GM23338 (cell line): ENCODE measurements around the gene CER1. TPM values are rescaled to one million over a fixed set of nuclear protein-coding genes. Genes with fewer than 3 reads are reported as not detected.
"Not testable (repeated sequence)": the region's sequence is repeated elsewhere in the genome, so short reads cannot be mapped to it uniquely, and the experiment has no call there.

Source experiments
- ATAC-seq: fragments of 200-7000 bp; cut with Tn5 transposase; 3 replicates; pipeline ENCODE4 v1.9.1; 2020
- DNase-seq: peaks from one replicate; pipeline ENCODE4 v3.0.0-alpha.2; 2015; ENCODE audit warnings: low spot score
- H2AFZ ChIP-seq: fragments of 200-600 bp; sonication (generic); 2 replicates; pipeline ENCODE4 v1.8.0; 2016; ENCODE audit warnings: antibody characterized with exemption, mild to moderate bottlenecking, moderate library complexity
- H3F3A ChIP-seq: fragments of 200-600 bp; sonication (generic); replicated peaks from 2 replicates; pipeline ENCODE4 v1.8.0; 2017; ENCODE audit warnings: antibody characterized with exemption, mixed run types, low read depth
- H3K27ac ChIP-seq: fragments of 200-600 bp; sonication (generic); 2 replicates; pipeline ENCODE4 v1.6.1; 2016; ENCODE audit warnings: low read depth
- H3K27me3 ChIP-seq: fragments of 200-600 bp; sonication (generic); 2 replicates; pipeline ENCODE4 v1.8.0; 2016; ENCODE audit warnings: mild to moderate bottlenecking, mixed run types, moderate library complexity; ENCODE audit not compliant: insufficient read depth
- H3K36me3 ChIP-seq: fragments of 200-600 bp; sonication (generic); 2 replicates; pipeline ENCODE4 v1.8.0; 2016; ENCODE audit warnings: mild to moderate bottlenecking; ENCODE audit not compliant: insufficient read depth
- H3K4me1 ChIP-seq: fragments of 200-600 bp; sonication (generic); 2 replicates; pipeline ENCODE4 v1.8.0; 2016; ENCODE audit warnings: mild to moderate bottlenecking, moderate library complexity; ENCODE audit not compliant: insufficient read depth
- H3K4me2 ChIP-seq: fragments of 200-600 bp; sonication (generic); 2 replicates; pipeline ENCODE4 v1.7.1; 2017; ENCODE audit warnings: mixed run types
- H3K4me3 ChIP-seq: fragments of 200-600 bp; sonication (generic); 2 replicates; pipeline ENCODE4 v1.6.1; 2016; ENCODE audit warnings: mixed run types
- H3K79me2 ChIP-seq: fragments of 200-600 bp; sonication (generic); replicated peaks from 2 replicates; pipeline ENCODE4 v1.8.0; 2017; ENCODE audit warnings: mild to moderate bottlenecking; ENCODE audit not compliant: insufficient read depth
- H3K9me2 ChIP-seq: fragments of 200-600 bp; sonication (generic); 2 replicates; pipeline ENCODE4 v1.8.0; 2017; ENCODE audit not compliant: insufficient read depth
- H4K20me1 ChIP-seq: fragments of 200-600 bp; sonication (generic); replicated peaks from 2 replicates; pipeline ENCODE4 v1.8.0; 2017; ENCODE audit warnings: mild to moderate bottlenecking; ENCODE audit not compliant: insufficient read depth
- H3K27ac Mint-ChIP-seq: 2 replicates; pipeline ENCODE4 v1.8.0; 2020; ENCODE audit warnings: inconsistent platforms, mild to moderate bottlenecking, moderate library complexity, mixed read lengths
- H3K27me3 Mint-ChIP-seq: 3 replicates; pipeline ENCODE4 v1.8.0; 2022; ENCODE audit warnings: low read depth, mild to moderate bottlenecking, moderate library complexity, mixed read lengths, inconsistent platforms; ENCODE audit not compliant: insufficient read depth, poor library complexity
- H3K36me3 Mint-ChIP-seq: 3 replicates; pipeline ENCODE4 v1.8.0; 2021; ENCODE audit warnings: low read depth, mild to moderate bottlenecking, inconsistent platforms, moderate library complexity, mixed read lengths
- H3K4me1 Mint-ChIP-seq: 3 replicates; pipeline ENCODE4 v1.8.0; 2020; ENCODE audit warnings: mild to moderate bottlenecking, inconsistent platforms, mixed read lengths
- H3K4me3 Mint-ChIP-seq: 3 replicates; pipeline ENCODE4 v1.8.0; 2021; ENCODE audit warnings: moderate library complexity, mild to moderate bottlenecking, inconsistent platforms, mixed read lengths
- H3K9me3 Mint-ChIP-seq: 3 replicates; pipeline ENCODE4 v1.8.0; 2020; ENCODE audit warnings: moderate library complexity, mild to moderate bottlenecking, inconsistent platforms, mixed read lengths
- CREB1 ChIP-seq: fragments of 250-450 bp; sonication (Bioruptor Pico); IDR thresholded peaks from 2 replicates; pipeline ENCODE4 v1.5.0; 2020; ENCODE audit warnings: low read depth, mild to moderate bottlenecking, moderate library complexity
- ETS1 ChIP-seq: IDR thresholded peaks from 2 replicates; pipeline ENCODE4 v1.6.1; 2016; ENCODE audit warnings: antibody characterized with exemption
- JUNB ChIP-seq: IDR thresholded peaks from one replicate; pipeline ENCODE4 v1.6.1; 2016; ENCODE audit warnings: antibody characterized with exemption; ENCODE audit not compliant: unreplicated experiment
- NANOG ChIP-seq: IDR thresholded peaks from 2 replicates; pipeline ENCODE4 v1.6.1; 2016; ENCODE audit warnings: antibody characterized with exemption, borderline replicate concordance
- STAT1 ChIP-seq: IDR thresholded peaks from one replicate; pipeline ENCODE4 v1.6.1; 2016; ENCODE audit warnings: antibody characterized with exemption; ENCODE audit not compliant: unreplicated experiment
- ZNF331 ChIP-seq: fragments of 250-450 bp; sonication (Bioruptor Pico); IDR thresholded peaks from 2 replicates; pipeline ENCODE4 v1.5.0; 2020; ENCODE audit warnings: low read depth, mild to moderate bottlenecking, moderate library complexity
- polyA plus RNA-seq: library from polyadenylated mRNA; unstranded; fragments of >200 nt; fragmentation: Nextera tagmentation; extraction: Ambion mirVana; gene quantifications from 2 replicates; pipeline ENCODE4 v1.2.1, GENCODE V29; 2016
- total RNA-seq: library from RNA; depleted of rRNA; stranded (reverse); fragments of >200 nt; shearing (Covaris generic); gene quantifications from 2 replicates; pipeline ENCODE4 v1.2.3, GENCODE V29; 2014

CER1 gene
- total and polyA plus RNA-seq, 2 experiments from 2014 or later, result 0.73 to 4.4 TPM

DNA sequence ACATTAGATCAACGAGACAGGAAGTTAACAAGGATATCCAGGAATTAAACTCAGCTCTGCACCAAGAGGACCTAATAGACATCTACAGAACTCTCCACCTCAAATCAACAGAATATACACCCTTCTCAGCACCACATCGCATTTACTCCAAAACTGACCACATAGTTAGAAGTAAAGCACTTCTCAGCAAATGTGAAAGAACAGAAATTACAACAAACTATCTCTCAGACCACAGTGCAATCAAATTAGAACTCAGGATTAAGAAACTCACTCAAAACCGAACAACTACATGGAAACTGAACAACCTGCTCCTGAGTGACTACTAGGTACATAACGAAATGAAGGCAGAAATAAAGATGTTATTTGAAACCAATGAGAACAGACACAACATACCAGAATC is 39.9 kb downstream of the CER1 start:
- not testable (repeated sequence) for H3K27ac Mint-ChIP-seq, H3K27me3 ChIP-seq, H3K27ac ChIP-seq, ATAC-seq, H3K4me2 ChIP-seq, H3K4me1 ChIP-seq, DNase-seq, H3K4me3 ChIP-seq, H4K20me1 ChIP-seq, H3F3A ChIP-seq, H3K9me3 Mint-ChIP-seq, H3K9me2 ChIP-seq, H3K27me3 Mint-ChIP-seq, H3K4me3 Mint-ChIP-seq, H3K36me3 ChIP-seq, H2AFZ ChIP-seq
- Mint-ChIP-seq H3K4me1 (peaks cover 11% of the 10 kb centered on the region; the same call in 2 of the 3 replicates), H3K36me3 (peaks cover 26% of the 10 kb centered on the region; the same call in 2 of the 3 replicates)
- H3K79me2 ChIP-seq, result peaks cover 23% of the 10 kb centered on the region

DNA sequence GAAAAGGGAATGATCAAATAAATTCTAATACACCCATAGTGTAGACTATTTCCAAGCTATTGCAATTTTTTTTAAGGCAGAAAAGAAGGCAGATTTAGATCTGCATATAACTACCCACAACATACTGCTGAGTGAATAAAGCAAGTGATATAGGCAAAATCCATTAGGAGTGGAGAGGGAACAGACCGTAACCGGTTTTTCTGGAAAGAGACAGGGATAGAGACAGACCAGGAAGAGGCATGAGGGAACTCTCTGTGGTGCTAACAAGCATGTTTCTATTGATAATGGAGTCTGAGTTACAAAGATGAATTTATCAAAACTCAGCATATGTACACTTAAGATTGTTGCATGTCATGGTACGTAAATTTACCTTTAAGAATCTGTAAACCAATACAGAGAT is 43.8 kb downstream of the CER1 start:
- Mint-ChIP-seq H3K4me1 (peaks cover 11% of the 10 kb centered on the region; the same call in 2 of the 3 replicates), H3K27ac (no peak overlapping the region)
- no peak for TF ChIP-seq STAT1
- no peak for TF ChIP-seq NANOG
- TF ChIP-seq ZNF331 (CRISPR knock-in tag), result no peak
- TF ChIP-seq JUNB, result no peak

DNA sequence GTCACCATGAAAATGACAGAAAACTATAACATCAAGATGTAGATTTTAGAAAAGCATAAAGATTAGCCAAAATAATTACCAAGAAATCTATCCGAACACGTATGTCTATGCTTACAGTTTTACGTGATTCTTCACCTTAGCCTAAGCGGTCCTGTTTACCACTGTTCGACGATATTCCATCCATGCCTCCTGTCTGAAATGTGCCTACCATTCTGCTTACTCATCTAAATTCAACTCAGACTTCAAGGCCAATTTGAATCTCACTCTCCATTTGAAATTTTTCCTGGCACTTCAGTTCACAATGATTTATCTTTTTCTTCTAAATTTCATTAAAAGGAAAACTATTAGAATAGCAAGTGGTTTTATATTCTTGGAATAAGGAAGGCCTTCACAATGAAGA is 44.7 kb downstream of the CER1 start:
- TF ChIP-seq ZNF331 (CRISPR knock-in tag), result no peak
- no peak for TF ChIP-seq ETS1
- no peak for TF ChIP-seq CREB1 (CRISPR knock-in tag)
- Histone ChIP-seq H4K20me1 (no peaks in the 10 kb centered on the region), H3K9me2 (no peaks in the 10 kb centered on the region), H3K27ac (no peak overlapping the region), H3K4me3 (no peak overlapping the region), H3K36me3 (no peaks in the 10 kb centered on the region), H3K79me2 (peaks cover 18% of the 10 kb centered on the region), H3K27me3 (no peaks in the 10 kb centered on the region), H3K4me1 (no peaks in the 10 kb centered on the region), H3F3A (no peaks in the 10 kb centered on the region), H3K4me2 (no peak overlapping the region), H2AFZ (no peak overlapping the region)
- Mint-ChIP-seq H3K36me3 (peaks cover 3% of the 10 kb centered on the region; the same call in 1 of the 3 replicates), H3K27ac (no peak overlapping the region), H3K4me3 (no peak overlapping the region), H3K4me1 (peaks cover 11% of the 10 kb centered on the region; the same call in 2 of the 3 replicates), H3K27me3 (peaks cover 1% of the 10 kb centered on the region), H3K9me3 (no peaks in the 10 kb centered on the region)
- DNase-seq (no peak), ATAC-seq (no peak)

More for the DNA sequence above, 43.8 kb downstream of the CER1 start:
- Mint-ChIP-seq H3K9me3 (no peaks in the 10 kb centered on the region), H3K36me3 (peaks cover 3% of the 10 kb centered on the region; the same call in 1 of the 3 replicates), H3K27me3 (peaks cover 1% of the 10 kb centered on the region), H3K4me3 (no peak overlapping the region)
- Histone ChIP-seq H3K27ac (no peak overlapping the region), H2AFZ (no peak overlapping the region), H3K4me2 (no peak overlapping the region), H3F3A (no peaks in the 10 kb centered on the region), H3K27me3 (no peaks in the 10 kb centered on the region), H3K36me3 (no peaks in the 10 kb centered on the region), H3K4me3 (no peak overlapping the region), H3K4me1 (no peaks in the 10 kb centered on the region), H3K79me2 (peaks cover 18% of the 10 kb centered on the region), H3K9me2 (no peaks in the 10 kb centered on the region), H4K20me1 (no peaks in the 10 kb centered on the region)
- ATAC-seq (no peak), DNase-seq (no peak)
